ENCODE results near the gene DAZL. TPM values are rescaled to one million over a fixed set of nuclear protein-coding genes. Genes with fewer than 3 reads are reported as not detected.

The DAZL gene
- total RNA-seq, 1 experiment from 2014 or later = not detected

DNA sequence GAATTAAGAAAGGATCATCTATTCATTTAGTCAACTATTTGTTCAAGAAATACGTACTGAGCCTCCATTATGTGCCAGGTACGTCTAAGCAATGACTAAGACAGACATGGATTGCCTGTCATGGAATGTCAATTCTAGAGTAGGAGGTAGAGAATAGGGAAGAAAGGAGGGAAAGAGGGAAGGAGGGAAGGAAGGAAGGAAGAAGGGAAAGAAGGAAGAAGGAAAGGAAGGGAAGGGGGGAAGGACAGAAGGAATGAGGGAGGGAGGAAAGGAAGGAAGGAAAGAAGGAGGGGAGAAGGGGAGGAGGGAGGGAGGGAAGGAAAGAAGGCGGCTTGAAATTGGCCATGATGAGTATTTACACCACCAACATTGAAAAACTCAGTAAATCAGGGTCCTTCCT is 52.5 kb downstream of the DAZL start:
- H3K27me3 Mint-ChIP-seq (ENCODE audit: unreplicated experiment) = peaks cover 28% of the 10 kb centered on the region
- peaks cover 5% of the 10 kb centered on the region for H3K4me1 Mint-ChIP-seq (ENCODE audit: low read depth, unreplicated experiment)
- no peaks in the 10 kb centered on the region for H3K36me3 Mint-ChIP-seq (ENCODE audit: insufficient read depth, unreplicated experiment)
- CTCF ChIA-PET = no interaction called here
- TF ChIP-seq, protein P1, sequence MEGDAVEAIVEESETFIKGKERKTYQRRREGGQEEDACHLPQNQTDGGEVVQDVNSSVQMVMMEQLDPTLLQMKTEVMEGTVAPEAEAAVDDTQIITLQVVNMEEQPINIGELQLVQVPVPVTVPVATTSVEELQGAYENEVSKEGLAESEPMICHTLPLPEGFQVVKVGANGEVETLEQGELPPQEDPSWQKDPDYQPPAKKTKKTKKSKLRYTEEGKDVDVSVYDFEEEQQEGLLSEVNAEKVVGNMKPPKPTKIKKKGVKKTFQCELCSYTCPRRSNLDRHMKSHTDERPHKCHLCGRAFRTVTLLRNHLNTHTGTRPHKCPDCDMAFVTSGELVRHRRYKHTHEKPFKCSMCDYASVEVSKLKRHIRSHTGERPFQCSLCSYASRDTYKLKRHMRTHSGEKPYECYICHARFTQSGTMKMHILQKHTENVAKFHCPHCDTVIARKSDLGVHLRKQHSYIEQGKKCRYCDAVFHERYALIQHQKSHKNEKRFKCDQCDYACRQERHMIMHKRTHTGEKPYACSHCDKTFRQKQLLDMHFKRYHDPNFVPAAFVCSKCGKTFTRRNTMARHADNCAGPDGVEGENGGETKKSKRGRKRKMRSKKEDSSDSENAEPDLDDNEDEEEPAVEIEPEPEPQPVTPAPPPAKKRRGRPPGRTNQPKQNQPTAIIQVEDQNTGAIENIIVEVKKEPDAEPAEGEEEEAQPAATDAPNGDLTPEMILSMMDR (IDR thresholded peaks at IDR 0.05; ENCODE audit: unreplicated experiment) = no peak
- intact Hi-C loops (cut with micrococcal nuclease; ENCODE audit: unreplicated experiment) = loop anchor here (5.0 kb wide), 1 partner anchor 245 kb away; no protein-coding TSS in a partner anchor
- H3K9me3 Mint-ChIP-seq (ENCODE audit: low read depth, unreplicated experiment) = no peaks in the 10 kb centered on the region
- H3K4me3 Mint-ChIP-seq (ENCODE audit: low read depth, unreplicated experiment) = no peak overlapping the region
- DNase-seq = no peak
- no peak overlapping the region for H3K27ac Mint-ChIP-seq (ENCODE audit: unreplicated experiment)
- no TSS peak for BruUV-seq (replicated peaks)

DNA sequence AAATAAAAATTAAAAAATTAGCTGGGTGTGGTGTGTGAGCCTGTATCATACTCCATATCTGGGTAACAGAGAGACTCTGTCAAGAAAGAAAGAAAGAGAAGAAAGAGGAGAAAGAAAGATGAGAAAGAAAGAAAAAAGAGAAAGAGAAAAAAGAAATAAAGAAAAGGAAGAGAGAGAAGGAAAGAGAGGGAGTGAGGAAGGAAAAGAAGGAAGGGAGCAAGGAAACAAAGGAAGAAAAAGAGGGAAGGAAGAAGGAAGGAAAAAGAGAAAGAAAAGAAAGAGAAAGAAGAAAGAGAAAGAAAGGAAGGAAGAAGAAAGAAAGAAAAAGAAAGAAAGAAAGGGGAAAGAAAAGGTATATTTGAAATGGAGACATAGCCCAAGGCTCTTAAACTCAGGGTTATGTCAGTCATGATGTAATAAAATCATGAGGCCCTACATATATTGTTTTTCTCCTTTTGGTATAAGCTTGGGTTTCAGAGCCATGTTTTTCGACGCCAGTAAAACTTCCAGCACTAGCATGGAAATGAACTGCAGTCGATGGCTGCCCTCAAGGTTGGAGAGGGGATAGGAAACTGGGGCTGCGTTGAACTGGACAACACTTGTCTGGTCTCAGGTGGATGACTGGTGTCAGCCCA is 53.8 kb downstream of the DAZL start:
- no peak overlapping the region for H3K4me3 Mint-ChIP-seq (ENCODE audit: low read depth, unreplicated experiment)
- intact Hi-C loops (cut with micrococcal nuclease; ENCODE audit: unreplicated experiment) = loop anchor here (2.0 to 5.0 kb wide), 2 partner anchors 244 to 285 kb away; no protein-coding TSS in a partner anchor
- CTCF ChIA-PET = interaction anchor here (0.6 to 2.4 kb wide), 2 partner anchors 34 to 261 kb away, joined by 3 to 15 read pairs; no protein-coding TSS in a partner anchor
- peaks cover 5% of the 10 kb centered on the region for H3K4me1 Mint-ChIP-seq (ENCODE audit: low read depth, unreplicated experiment)
- no peaks in the 10 kb centered on the region for H3K36me3 Mint-ChIP-seq (ENCODE audit: insufficient read depth, unreplicated experiment)
- TF ChIP-seq, protein P1 (IDR thresholded peaks at IDR 0.05; ENCODE audit: unreplicated experiment) = no peak
- BruUV-seq (replicated peaks) = no TSS peak
- DNase-seq = no peak
- no peaks in the 10 kb centered on the region for H3K9me3 Mint-ChIP-seq (ENCODE audit: low read depth, unreplicated experiment)
- H3K27me3 Mint-ChIP-seq (ENCODE audit: unreplicated experiment) = peaks cover 41% of the 10 kb centered on the region
- H3K27ac Mint-ChIP-seq (ENCODE audit: unreplicated experiment) = peak overlapping the region; percentile 19

DNA sequence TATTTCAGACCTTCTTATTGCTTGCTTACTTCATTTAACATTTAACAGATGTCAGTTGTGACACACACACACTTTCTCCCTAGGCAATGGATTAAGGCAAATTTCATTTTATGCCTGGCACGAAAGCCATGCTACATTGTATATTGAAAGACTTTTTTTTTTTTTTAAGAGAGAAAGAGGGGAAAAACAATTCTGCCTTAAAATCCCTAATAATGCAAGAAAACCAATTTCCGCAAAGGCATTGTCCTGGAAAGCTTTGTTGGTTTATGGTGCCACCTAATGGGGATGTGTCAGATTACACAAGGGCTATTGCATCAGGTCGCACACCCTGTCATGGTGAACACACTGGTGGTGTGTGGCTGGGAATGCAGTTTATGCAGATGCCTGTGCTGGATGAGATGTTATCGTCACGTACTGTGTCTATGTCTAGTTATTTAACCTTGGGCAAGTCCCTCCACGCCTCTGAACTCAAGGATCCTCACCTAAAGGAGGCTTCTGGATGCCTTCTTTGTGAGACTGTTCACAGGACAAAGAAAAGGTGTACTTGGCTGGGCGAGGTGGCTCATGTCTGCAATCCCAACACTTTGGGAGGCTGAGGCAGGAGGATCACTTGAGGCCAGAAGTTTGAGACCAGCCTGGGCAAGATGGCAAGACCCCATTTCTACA is 54.4 kb downstream of the DAZL start:
- intact Hi-C loops (cut with micrococcal nuclease; ENCODE audit: unreplicated experiment) = loop anchor here (1.0 to 5.0 kb wide), 3 partner anchors 244 to 284 kb away; no protein-coding TSS in a partner anchor
- H3K27ac Mint-ChIP-seq (ENCODE audit: unreplicated experiment) = peak overlapping the region; percentile 19
- peaks cover 5% of the 10 kb centered on the region for H3K4me1 Mint-ChIP-seq (ENCODE audit: low read depth, unreplicated experiment)
- no peaks in the 10 kb centered on the region for H3K36me3 Mint-ChIP-seq (ENCODE audit: insufficient read depth, unreplicated experiment)
- no TSS peak for BruUV-seq (replicated peaks)
- H3K27me3 Mint-ChIP-seq (ENCODE audit: unreplicated experiment) = peaks cover 46% of the 10 kb centered on the region
- TF ChIP-seq, protein P1 (IDR thresholded peaks at IDR 0.05; ENCODE audit: unreplicated experiment) = peak; percentile 72
- H3K9me3 Mint-ChIP-seq (ENCODE audit: low read depth, unreplicated experiment) = no peaks in the 10 kb centered on the region
- H3K4me3 Mint-ChIP-seq (ENCODE audit: low read depth, unreplicated experiment) = no peak overlapping the region
- peak; percentile 78 for DNase-seq
- CTCF ChIA-PET = interaction anchor here (0.6 to 2.4 kb wide), 2 partner anchors 34 to 261 kb away, joined by 3 to 15 read pairs; no protein-coding TSS in a partner anchor

DNA sequence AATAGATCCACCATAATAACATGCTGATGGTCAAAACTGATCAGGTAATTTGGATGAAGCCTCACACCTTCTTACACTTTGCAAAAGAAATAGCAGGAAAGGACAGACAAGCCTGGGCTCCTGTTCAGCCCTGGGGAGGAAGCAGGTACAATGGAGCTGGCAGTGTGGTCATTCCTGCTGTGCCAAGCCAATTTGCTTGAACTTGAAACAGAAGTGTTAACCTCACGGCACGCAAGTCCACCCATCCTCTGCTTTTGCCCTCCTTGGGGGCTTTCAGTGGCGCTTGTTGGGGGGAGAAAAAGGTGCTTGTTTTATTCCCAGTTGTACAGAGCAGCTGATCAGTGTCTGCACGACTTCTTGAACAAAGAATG is 54.9 kb downstream of the DAZL start:
- no peak for DNase-seq
- H3K27ac Mint-ChIP-seq (ENCODE audit: unreplicated experiment) = no peak overlapping the region
- no TSS peak for BruUV-seq (replicated peaks)
- CTCF ChIA-PET = interaction anchor here (2.4 kb wide), 1 partner anchor 260 kb away, joined by 15 read pairs; no protein-coding TSS in a partner anchor
- intact Hi-C loops (cut with micrococcal nuclease; ENCODE audit: unreplicated experiment) = loop anchor here (1.0 to 5.0 kb wide), 3 partner anchors 243 to 283 kb away; no protein-coding TSS in a partner anchor
- no peaks in the 10 kb centered on the region for H3K9me3 Mint-ChIP-seq (ENCODE audit: low read depth, unreplicated experiment)
- H3K4me1 Mint-ChIP-seq (ENCODE audit: low read depth, unreplicated experiment) = peaks cover 5% of the 10 kb centered on the region
- no peak overlapping the region for H3K4me3 Mint-ChIP-seq (ENCODE audit: low read depth, unreplicated experiment)
- H3K27me3 Mint-ChIP-seq (ENCODE audit: unreplicated experiment) = peaks cover 51% of the 10 kb centered on the region
- TF ChIP-seq, protein P1 (IDR thresholded peaks at IDR 0.05; ENCODE audit: unreplicated experiment) = no peak
- H3K36me3 Mint-ChIP-seq (ENCODE audit: insufficient read depth, unreplicated experiment) = no peaks in the 10 kb centered on the region

Data from Calu3 (cell line).